Adrenal gland (tissue), 5 donors: ENCODE data around the gene UGT1A10.

Experiments
- POLR2A ChIP-seq, 2 donors: fragments of 450-650 bp; IDR thresholded peaks; one replicate each; pipeline ENCODE4 v1.6.1; 2017; ENCODE audit warnings: antibody characterized with exemption in 2 of 2, mild to moderate bottlenecking in 2 of 2, moderate library complexity in 1 of 2
- TF ChIP-seq, protein P1 (sequence below), 6 experiments: fragments of 450-650 bp in 4 of 6; fragments of 200-600 bp in 2 of 6; sonication (generic) in 1 of 6; IDR thresholded peaks; 1 replicate in 5 of 6; 2 replicates in 1 of 6; pipeline versions ENCODE4 v1.5.1 to v1.8.0; 2016 to 2021; ENCODE audit warnings: antibody characterized with exemption in 6 of 6, mild to moderate bottlenecking in 2 of 6, moderate library complexity in 1 of 6
- donor health status: DM: no; HTN: no; CAD: no.

DNA sequence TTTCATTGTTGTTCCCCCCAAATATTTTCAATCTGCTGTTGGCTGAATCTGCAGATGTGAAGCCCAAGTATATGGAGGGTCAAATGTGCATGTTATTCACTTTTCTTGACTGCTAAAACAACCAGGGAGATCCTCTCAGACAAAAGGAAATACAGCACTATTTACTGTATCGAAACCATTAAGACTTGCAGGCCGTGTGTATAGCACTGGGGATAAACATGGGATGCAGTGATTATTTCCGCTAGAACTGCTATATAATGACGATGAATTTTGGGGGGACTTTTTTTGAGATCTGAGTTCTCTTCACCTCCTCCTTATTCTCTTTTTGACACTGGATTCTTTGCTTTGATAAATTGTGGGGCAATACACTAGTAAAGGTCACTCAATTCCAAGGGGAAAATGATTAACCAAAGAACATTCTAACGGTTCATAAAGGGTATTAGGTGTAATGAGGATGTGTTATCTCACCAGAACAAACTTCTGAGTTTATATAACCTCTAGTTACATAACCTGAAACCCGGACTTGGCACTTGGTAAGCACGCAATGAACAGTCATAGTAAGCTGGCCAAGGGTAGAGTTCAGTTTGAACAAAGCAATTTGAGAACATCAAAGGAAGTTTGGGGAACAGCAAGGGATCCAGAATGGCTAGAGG lies 120.3 kb downstream of the UGT1A10 start:
- TF ChIP-seq, protein P1, sequence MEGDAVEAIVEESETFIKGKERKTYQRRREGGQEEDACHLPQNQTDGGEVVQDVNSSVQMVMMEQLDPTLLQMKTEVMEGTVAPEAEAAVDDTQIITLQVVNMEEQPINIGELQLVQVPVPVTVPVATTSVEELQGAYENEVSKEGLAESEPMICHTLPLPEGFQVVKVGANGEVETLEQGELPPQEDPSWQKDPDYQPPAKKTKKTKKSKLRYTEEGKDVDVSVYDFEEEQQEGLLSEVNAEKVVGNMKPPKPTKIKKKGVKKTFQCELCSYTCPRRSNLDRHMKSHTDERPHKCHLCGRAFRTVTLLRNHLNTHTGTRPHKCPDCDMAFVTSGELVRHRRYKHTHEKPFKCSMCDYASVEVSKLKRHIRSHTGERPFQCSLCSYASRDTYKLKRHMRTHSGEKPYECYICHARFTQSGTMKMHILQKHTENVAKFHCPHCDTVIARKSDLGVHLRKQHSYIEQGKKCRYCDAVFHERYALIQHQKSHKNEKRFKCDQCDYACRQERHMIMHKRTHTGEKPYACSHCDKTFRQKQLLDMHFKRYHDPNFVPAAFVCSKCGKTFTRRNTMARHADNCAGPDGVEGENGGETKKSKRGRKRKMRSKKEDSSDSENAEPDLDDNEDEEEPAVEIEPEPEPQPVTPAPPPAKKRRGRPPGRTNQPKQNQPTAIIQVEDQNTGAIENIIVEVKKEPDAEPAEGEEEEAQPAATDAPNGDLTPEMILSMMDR (IDR thresholded peaks at IDR 0.05) = no peak
- no peak for TF ChIP-seq POLR2A (IDR thresholded peaks at IDR 0.05)
